Iris pigment epithelial cell (primary cell): ENCODE measurements around the gene PRRG1.
"Not testable (repeated sequence)": the region's sequence is repeated elsewhere in the genome, so short reads cannot be mapped to it uniquely, and the experiment has no call there.

Experiments
- DNase-seq: peaks from one replicate; pipeline ENCODE4 v3.0.0-alpha.2; 2011; ENCODE audit warnings: low read depth

Gene PRRG1

DNA sequence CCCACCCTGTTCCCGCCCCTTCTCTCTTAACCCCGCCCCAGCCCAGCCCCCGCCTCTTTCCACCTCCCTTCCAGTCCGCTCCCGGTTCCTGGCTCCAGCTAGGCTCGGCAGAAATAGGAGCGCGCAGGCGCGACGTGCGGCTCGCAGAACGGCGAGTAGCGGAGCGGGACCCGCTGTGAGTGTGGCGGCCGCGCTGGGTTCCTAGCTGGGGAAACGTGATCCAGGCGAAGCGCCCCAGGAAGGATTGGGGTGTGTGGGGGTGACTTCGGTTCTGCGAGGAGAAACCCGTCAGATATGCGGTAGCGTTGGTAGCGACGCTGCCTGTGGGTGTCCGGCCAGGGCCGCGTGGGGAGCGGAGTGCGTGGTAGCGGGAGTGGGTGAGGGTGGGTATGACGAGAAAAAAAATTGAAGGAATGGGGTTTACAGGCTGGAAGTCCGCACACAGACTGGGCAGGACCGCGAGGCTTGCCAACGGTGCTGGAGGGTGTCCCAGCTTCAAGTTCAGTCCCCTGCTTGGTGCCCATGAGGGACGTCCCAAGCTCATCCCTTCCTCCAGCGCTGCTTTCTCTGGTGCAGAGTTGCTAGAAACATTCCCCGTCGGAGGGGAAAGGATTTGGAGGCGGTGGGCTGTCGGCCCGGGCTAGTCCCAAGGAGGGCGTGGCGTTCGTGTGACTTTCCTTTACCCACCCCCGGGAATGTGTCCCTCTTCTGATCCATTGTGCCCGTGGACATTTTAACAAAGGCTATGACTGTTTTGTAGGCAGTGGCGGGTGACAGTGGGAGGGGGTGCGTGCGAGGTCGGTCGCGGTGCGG, at the start of gene PRRG1:
Gene PRRG1, plus strand, starts transcription at position 144 of the 813 bp plus-strand sequence. CDS start 56,886 bp downstream, outside the sequence.
- peak; percentile 86 for DNase-seq

GRCh38 chrX:37302569-37302968, 46.6 kb upstream of the PRRG1 start:
- DNase-seq, result peak; percentile 40

- DNase-seq, result not testable (repeated sequence)
Observed at GRCh38 chrX:37305238-37305637, 43.9 kb upstream of the PRRG1 start.

- DNase-seq, result peak; percentile 74
Observed at GRCh38 chrX:37314531-37314930, 34.6 kb upstream of the PRRG1 start.

DNA sequence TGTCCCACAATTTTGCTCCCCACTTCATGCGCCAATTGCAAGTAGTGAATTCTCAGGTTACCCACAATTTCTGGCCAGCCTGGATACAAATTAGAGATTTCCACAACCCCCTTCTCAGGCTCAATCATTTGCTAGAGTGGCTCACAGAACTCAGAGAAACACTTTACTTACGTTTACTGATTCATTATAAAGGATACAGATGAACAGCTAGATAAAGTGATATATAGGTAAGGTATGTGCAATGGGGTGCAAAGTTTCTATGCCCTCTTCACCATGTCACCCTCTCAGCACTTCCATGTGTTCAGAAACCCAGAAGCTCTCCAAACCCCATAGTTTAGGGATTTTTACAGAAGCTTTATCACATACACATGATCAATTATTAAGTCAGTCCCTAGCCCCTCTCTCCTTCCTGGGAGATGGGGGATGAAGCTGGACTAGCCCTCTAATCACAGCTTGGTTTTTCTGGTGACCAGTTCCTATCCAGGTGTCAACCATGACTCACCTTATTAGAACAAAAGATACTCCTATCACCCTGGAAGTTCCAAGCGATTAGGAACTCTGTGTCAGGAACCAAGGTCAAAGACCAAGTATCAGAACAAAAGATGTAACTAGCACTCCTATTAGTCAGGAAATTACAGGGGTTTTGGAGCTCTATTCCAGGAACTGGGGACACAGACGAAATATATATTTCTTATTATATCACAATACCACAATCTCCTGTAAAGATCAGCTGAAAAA, 33.5 kb upstream of the PRRG1 start:
- DNase-seq, result no peak

DNA sequence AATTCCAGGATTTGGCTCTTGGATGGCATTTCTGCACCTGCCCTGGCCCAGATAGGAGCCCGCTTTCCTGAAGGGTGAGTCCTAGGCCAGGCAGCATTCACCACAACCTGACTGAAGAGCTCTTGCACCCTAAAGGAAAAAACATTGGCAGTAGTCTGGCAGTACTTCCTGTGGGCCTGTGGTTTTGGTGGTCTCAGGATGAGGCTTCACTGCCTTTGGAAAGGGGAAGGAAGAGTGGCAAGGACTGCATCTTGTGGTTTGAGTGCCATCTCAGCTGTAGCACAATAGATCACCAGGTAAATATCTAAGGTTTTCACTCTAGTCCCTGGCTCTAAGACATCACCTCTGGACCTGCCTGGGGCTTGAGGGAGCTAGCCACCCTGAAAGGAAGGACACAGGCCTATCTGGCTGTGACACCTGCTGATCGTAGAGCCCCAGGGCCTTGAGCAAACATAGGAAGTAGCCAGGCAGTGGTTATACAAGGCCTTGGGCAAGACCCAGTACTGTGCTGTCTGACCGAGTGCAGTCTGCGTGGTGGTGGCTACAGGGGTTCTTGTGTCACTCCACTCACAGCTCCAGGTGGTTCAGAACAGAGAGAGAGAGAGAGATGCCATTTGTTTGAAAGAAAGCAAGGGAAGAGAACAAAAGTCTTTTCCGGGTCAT, 28.5 kb upstream of the PRRG1 start:
- no peak for DNase-seq

- no peak for DNase-seq
Observed at GRCh38 chrX:37330642-37331041, 18.5 kb upstream of the PRRG1 start.

GRCh38 chrX:37331546-37331945, 17.6 kb upstream of the PRRG1 start:
- no peak for DNase-seq

GRCh38 chrX:37332055-37332454, 17.1 kb upstream of the PRRG1 start:
- DNase-seq, result no peak

DNA sequence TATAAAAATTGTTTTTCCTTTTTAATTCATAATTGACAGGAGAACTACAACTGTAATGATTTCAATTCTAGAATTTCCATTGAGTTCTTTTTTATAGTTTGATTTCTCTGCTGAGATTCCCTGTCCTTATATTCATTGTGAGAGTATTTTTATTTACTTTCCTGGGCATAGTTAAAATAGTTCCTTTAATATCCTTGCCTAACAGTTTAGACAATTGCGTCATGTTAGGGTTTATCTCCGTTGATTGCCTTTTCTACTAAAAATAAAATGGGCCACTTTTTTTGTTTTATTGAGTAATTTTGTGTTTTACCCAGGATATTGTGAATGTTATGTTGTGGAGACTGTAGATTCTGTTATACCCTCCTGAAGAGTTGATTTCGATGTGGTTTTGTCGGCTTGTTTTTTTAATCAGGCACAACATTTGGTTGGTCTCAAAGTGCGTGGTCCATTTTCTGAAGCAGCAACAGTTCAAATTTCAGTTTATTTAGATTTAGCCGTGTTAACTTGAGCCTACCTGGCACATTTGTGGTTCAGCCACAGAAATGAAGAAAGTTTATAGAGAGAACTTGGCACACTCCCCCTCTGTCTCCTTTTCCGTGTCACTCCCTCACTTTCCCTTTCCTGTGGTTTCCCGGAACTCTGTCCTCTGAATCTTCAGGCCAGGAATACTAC, 16.0 kb upstream of the PRRG1 start:
- DNase-seq, result peak; percentile 51

- DNase-seq, result peak; percentile 90
Observed at GRCh38 chrX:37347420-37347819, 1.7 kb upstream of the PRRG1 start.

DNA sequence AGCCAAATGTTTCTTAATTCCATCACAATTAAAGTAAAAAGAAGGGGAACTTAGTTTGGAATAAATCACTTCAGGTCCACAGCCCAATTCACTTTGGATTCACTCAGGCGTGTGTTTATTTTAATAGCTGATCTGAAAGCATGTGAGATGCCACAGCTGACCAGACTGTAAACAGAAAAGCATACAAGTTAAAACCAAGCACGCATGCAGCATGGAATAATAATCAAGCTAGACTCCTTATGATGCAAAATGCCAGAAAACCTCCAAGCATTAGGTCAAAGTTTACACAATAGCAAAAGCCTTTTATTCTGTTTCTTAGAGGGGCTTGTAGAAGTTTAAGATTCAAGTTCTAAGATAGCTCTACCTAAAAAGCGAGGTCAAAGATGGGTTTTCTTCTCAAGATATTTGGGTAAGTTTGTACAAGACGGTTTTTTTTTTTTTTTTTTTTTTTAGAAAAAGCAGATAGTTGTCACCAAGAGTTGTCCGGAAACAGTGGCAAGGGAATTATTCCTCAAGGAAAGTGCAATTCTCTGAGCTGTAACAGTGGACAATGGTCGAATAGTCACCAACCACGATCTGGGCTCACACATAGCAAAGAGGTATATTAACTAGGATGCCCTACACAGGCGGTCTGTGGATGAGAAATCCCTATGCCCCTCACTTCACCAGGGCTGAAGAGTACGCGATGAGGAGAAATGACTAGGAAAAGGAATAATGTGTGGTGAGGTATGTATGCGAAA, 763 bp upstream of the PRRG1 start:
- peak; percentile 75 for DNase-seq

DNA sequence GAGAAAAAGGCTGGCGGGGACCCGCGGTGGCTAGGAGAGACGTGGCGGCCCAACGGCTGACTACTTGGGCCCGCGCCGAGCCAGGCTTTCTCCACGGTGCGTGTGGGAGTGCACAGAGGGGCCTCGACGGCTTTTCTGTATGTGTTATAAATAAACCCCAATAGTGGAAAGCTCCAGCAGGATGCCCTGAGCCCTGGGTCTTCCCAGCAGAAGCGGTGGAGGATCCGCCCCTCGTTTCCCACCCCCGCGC, 268 bp upstream of the PRRG1 start:
- DNase-seq, result no peak

GRCh38 chrX:37350034-37350365, 836 bp downstream of the PRRG1 start:
- DNase-seq, result peak; percentile 20

- no peak for DNase-seq
Observed at GRCh38 chrX:37353646-37354045, 4.5 kb downstream of the PRRG1 start.

GRCh38 chrX:37357436-37357835, 8.3 kb downstream of the PRRG1 start:
- peak; percentile 31 for DNase-seq

DNA sequence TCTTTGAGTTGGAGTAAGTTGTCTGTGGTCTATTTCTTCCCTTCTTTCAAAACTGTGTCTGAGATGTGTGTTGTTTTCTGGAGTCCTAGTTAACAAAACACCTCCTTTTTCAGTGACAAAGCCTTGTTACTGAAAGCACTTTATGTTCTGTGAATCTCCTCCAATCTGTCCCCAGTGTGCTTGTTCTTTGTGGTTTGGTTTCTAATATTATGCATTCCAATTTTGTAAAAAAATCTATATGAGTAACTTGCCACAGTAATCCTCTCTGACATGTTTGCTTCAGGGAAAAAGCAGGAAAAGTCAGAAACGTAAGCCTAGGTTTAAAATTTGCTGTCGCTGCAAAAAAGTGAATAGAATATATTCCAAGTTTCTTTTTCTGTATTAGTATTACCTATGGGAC, 12.4 kb downstream of the PRRG1 start:
- DNase-seq, result peak; percentile 60

GRCh38 chrX:37364666-37365065, 15.5 kb downstream of the PRRG1 start:
- no peak for DNase-seq

DNA sequence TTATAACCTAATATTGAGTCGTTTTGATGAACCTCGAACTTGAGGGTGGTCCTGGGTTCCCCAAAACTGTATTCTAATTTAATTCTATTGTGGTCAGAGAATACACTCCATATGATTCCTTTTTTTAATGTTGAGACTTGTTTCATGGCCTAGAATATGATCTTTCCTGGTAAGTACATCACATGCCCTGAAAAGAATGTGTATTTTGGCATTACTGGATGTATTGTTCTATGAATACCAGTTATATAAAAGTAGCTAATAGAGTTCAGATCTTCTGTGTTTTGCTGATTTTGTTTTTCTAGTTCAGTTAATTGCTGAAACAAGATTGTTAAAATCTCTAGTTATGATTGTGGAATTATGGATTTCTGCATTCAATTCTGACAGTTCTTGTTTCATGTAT, 18.8 kb downstream of the PRRG1 start:
- no peak for DNase-seq

GRCh38 chrX:37370499-37371141, 21.5 kb downstream of the PRRG1 start:
- no peak for DNase-seq

DNA sequence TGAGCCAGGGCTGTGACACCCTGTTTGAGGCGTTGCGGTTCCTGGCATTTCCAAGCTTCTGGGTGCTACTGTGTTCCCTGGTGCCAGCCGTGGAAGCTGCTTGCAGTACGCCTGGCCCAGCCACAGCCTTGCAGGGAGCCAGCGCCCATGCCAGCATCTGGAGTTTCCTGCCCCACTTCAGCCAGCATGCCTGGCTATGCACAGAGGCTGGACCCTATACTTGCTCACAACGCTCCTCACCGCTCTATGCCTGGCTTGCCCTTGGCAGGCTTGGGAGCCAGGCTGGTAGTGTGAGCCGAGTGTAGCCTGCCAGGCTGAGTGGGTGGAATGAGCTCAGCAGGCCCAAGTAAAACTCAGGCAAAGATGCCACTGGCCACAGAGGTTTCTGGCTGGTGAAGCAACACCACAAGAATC, 22.4 kb downstream of the PRRG1 start:
- no peak for DNase-seq
